ENCODE data around the gene TMEM11.

DNA sequence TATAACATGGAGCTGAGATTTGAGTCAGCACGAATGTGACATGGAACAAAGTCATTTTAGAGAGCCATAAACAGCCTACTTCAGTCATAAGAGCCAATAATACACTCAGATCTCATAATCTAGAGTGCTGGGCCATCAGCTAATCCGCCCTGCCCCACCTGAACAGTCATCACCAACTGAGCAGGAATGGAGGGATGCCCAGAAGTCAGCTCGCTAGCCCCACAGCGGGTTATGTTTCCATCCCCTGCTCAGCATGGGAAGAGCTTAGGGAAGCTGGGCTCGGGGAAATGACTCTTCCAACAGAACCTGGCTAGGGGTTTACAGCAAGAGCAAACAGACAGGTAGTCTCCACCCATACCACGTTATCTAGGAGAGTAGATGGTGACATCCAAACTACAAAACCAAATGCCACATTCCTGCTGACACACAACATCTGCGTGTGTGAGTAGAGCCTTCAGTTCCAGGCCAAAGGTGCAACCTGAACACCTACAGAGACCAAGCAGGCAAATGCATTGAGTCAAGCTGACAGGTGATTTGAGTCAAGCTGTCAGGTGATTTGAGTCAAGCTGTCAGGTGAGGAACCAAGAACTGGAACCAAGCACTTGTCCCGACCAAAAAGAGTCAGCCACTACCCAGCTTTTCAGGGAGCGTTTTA is 2.0 kb downstream of the TMEM11 start:
- no peak for TF ChIP-seq EZH2 (IDR thresholded peaks at IDR 0.05; ENCODE audit: insufficient read depth, poor library complexity, severe bottlenecking)
- TF ChIP-seq EZH2phosphoT487 (IDR thresholded peaks at IDR 0.05; ENCODE audit: insufficient read depth, low read depth) = no peak

Data from GM23248 (cell line).